PC-3 (cell line): ENCODE data around the gene DLGAP5. TPM values are rescaled to one million over a fixed set of nuclear protein-coding genes. Genes with fewer than 3 reads are reported as not detected.

ENCODE experiments used
- ATAC-seq: fragments of 200-7000 bp; cut with Tn5 transposase; 2 replicates; pipeline ENCODE4 v1.9.1; 2020; ENCODE audit warnings: mild to moderate bottlenecking, moderate library complexity
- BruUV-seq: library from RNA; stranded (reverse); fragments of 400-500 nt; replicated peaks from 2 replicates; lab custom pipeline; 2021; lab: Mats Ljungman, UMichigan
- CTCF ChIA-PET: fragments of 300-600 bp; sonication (Branson Sonifier 250); formaldehyde crosslinking; loops from one replicate; lab custom pipeline; 2022; ENCODE audit warnings: antibody characterized with exemption; lab: Charles Lee
- POLR2A ChIA-PET: fragments of 300-600 bp; sonication (Branson Sonifier 250); formaldehyde crosslinking; loops from one replicate; lab custom pipeline; 2022; ENCODE audit warnings: antibody characterized with exemption; ENCODE audit not compliant: unreplicated experiment; lab: Charles Lee
- DNase-seq: peaks from one replicate; pipeline ENCODE4 v3.0.0-alpha.2; 2015
- H2AFZ ChIP-seq: fragments of 300-600 bp; sonication (generic); 2 replicates; pipeline ENCODE4 v1.6.0; 2016; ENCODE audit warnings: antibody characterized with exemption, low read length
- H3F3A ChIP-seq: fragments of 300-600 bp; sonication (generic); one replicate; pipeline ENCODE4 v1.6.0; 2017; ENCODE audit warnings: antibody characterized with exemption, low read length, control low read depth, mild to moderate bottlenecking; ENCODE audit not compliant: unreplicated experiment
- H3K27ac ChIP-seq: fragments of 300-600 bp; sonication (generic); 2 replicates; pipeline ENCODE4 v1.5.1; 2016; ENCODE audit warnings: mild to moderate bottlenecking, low read length
- H3K27me3 ChIP-seq: fragments of 300-600 bp; sonication (generic); 2 replicates; pipeline ENCODE4 v1.6.1; 2016; ENCODE audit warnings: low read length, mixed read lengths
- H3K36me3 ChIP-seq: fragments of 300-600 bp; sonication (generic); 2 replicates; pipeline ENCODE4 v1.6.1; 2016; ENCODE audit warnings: low read depth, mixed run types, low read length, mixed read lengths
- H3K4me1 ChIP-seq: fragments of 300-600 bp; sonication (generic); 2 replicates; pipeline ENCODE4 v1.5.1; 2016; ENCODE audit warnings: low read length; ENCODE audit not compliant: insufficient read depth
- H3K4me2 ChIP-seq: fragments of 300-600 bp; sonication (generic); 2 replicates; pipeline ENCODE4 v1.6.0; 2016; ENCODE audit warnings: low read length
- H3K4me3 ChIP-seq: fragments of 300-600 bp; sonication (generic); 2 replicates; pipeline ENCODE4 v1.5.1; 2016; ENCODE audit warnings: mild to moderate bottlenecking, low read length, mixed read lengths
- H3K79me2 ChIP-seq: fragments of 300-600 bp; sonication (generic); 2 replicates; pipeline ENCODE4 v1.6.1; 2017; ENCODE audit warnings: low read length, mixed read lengths
- H3K9ac ChIP-seq: fragments of 300-600 bp; sonication (generic); 2 replicates; pipeline ENCODE4 v1.6.0; 2016; ENCODE audit warnings: mild to moderate bottlenecking, low read length
- H3K9me2 ChIP-seq: fragments of 300-600 bp; sonication (generic); replicated peaks from 2 replicates; pipeline ENCODE4 v1.6.1; 2016; ENCODE audit warnings: mixed run types, low read length, mixed read lengths
- H3K9me3 ChIP-seq: fragments of 300-600 bp; sonication (generic); 2 replicates; pipeline ENCODE4 v1.6.1; 2016; ENCODE audit warnings: low read length, mixed read lengths
- H4K20me1 ChIP-seq: fragments of 300-600 bp; sonication (generic); 2 replicates; pipeline ENCODE4 v1.6.1; 2016; ENCODE audit warnings: low read length, mixed read lengths
- CTCF ChIP-seq: fragments of 300-600 bp; sonication (generic); conservative IDR thresholded peaks from 2 replicates; pipeline ENCODE4 v1.5.1; 2017; ENCODE audit warnings: antibody characterized with exemption, low read depth, mild to moderate bottlenecking, low read length
- EZH2 ChIP-seq: fragments of 300-600 bp; sonication (generic); IDR thresholded peaks from one replicate; pipeline ENCODE4 v1.6.1; 2017; ENCODE audit warnings: antibody characterized with exemption, mild to moderate bottlenecking, low read length; ENCODE audit not compliant: unreplicated experiment
- EZH2phosphoT487 ChIP-seq: fragments of 300-600 bp; sonication (generic); IDR thresholded peaks from 2 replicates; pipeline ENCODE4 v1.6.1; 2018; ENCODE audit warnings: mild to moderate bottlenecking, antibody characterized with exemption, low read length, borderline replicate concordance
- intact Hi-C: fragments of 100-400 bp; cut with micrococcal nuclease; formaldehyde crosslinking; loops from 2 replicates; pipeline ENCODE4 v1.9.0; 2023
- total RNA-seq: library from RNA; depleted of rRNA; stranded (reverse); fragments of >200 nt; gene quantifications from 2 replicates; pipeline ENCODE4 v1.2.3, GENCODE V29; 2014

The DLGAP5 gene
- total RNA-seq, 1 experiment from 2014 or later = 97.9 TPM

- Histone ChIP-seq H2AFZ (0 out of 2 replicates have a peak overlapping the region, but pooled peaks have one; percentile 16), H3K9me3 (no peaks in the 10 kb centered on the region), H3K9ac (peak overlapping the region; percentile 50), H3K27me3 (no peaks in the 10 kb centered on the region), H3K4me3 (no peak overlapping the region), H3K36me3 (no peaks in the 10 kb centered on the region), H3F3A (peaks cover 10% of the 10 kb centered on the region), H3K9me2 (no peaks in the 10 kb centered on the region), H3K79me2 (peaks cover 28% of the 10 kb centered on the region), H4K20me1 (peaks cover 15% of the 10 kb centered on the region), H3K4me1 (peaks cover 71% of the 10 kb centered on the region), H3K27ac (peak overlapping the region; percentile 82), H3K4me2 (peak overlapping the region; percentile 30)
- DNase-seq (no peak), ATAC-seq (no peak)
- POLR2A ChIA-PET = interaction anchor here (0.5 to 1.3 kb wide), 3 partner anchors 19 to 125 kb away, joined by 4 to 8 read pairs (median 4); no protein-coding TSS in a partner anchor
- TF ChIP-seq EZH2phosphoT487 = no peak
- BruUV-seq = no TSS peak
- CTCF ChIA-PET = no interaction called here
- intact Hi-C loops = loop anchor here (1.0 kb wide), 1 partner anchor 25 kb away; no protein-coding TSS in a partner anchor
Measured at GRCh38 chr14:55126932-55127459, 64.4 kb downstream of the DLGAP5 start.

GRCh38 chr14:55126034-55126433, 65.4 kb downstream of the DLGAP5 start:
- H3K36me3 ChIP-seq = no peaks in the 10 kb centered on the region
- no peak overlapping the region for H3K4me2 ChIP-seq
- no TSS peak for BruUV-seq
- H3K4me1 ChIP-seq = peaks cover 67% of the 10 kb centered on the region
- ChIA-PET CTCF (no interaction called here), POLR2A (interaction anchor here (0.6 kb wide), 1 partner anchor 28 kb away, joined by 3 read pairs; no protein-coding TSS in a partner anchor)
- H3K27ac ChIP-seq = peak overlapping the region; percentile 82
- no peak for ATAC-seq
- intact Hi-C loops = no loop called here
- no peaks in the 10 kb centered on the region for H3K9me3 ChIP-seq
- H2AFZ ChIP-seq = no peak overlapping the region
- H3K79me2 ChIP-seq = peaks cover 18% of the 10 kb centered on the region
- no peaks in the 10 kb centered on the region for H3K9me2 ChIP-seq
- H4K20me1 ChIP-seq = peaks cover 5% of the 10 kb centered on the region
- peaks cover 10% of the 10 kb centered on the region for H3F3A ChIP-seq
- no peaks in the 10 kb centered on the region for H3K27me3 ChIP-seq
- H3K9ac ChIP-seq = peak overlapping the region; percentile 50; the same call in 1 of the 2 replicates
- DNase-seq = no peak
- no peak for TF ChIP-seq CTCF
- TF ChIP-seq EZH2phosphoT487 = no peak
- TF ChIP-seq EZH2 = no peak
- no peak overlapping the region for H3K4me3 ChIP-seq

- BruUV-seq = no TSS peak
Measured at GRCh38 chr14:55125403-55125802, 66.0 kb downstream of the DLGAP5 start.

More at GRCh38 chr14:55125403-55125802, 66.0 kb downstream of the DLGAP5 start:
- no peaks in the 10 kb centered on the region for H3K9me2 ChIP-seq
- peak; percentile 55 for DNase-seq
- no peak for TF ChIP-seq EZH2phosphoT487
- no peak overlapping the region for H3K4me2 ChIP-seq
- peaks cover 12% of the 10 kb centered on the region for H3K79me2 ChIP-seq
- H2AFZ ChIP-seq = no peak overlapping the region
- H3K4me3 ChIP-seq = no peak overlapping the region
- H3K9ac ChIP-seq = no peak overlapping the region
- peaks cover 10% of the 10 kb centered on the region for H3F3A ChIP-seq
- H4K20me1 ChIP-seq = no peaks in the 10 kb centered on the region
- no peaks in the 10 kb centered on the region for H3K27me3 ChIP-seq
- ChIA-PET POLR2A (interaction anchor here (0.6 kb wide), 1 partner anchor 28 kb away, joined by 3 read pairs; no protein-coding TSS in a partner anchor), CTCF (no interaction called here)
- no peaks in the 10 kb centered on the region for H3K36me3 ChIP-seq
- no peaks in the 10 kb centered on the region for H3K9me3 ChIP-seq
- ATAC-seq = no peak
- peaks cover 61% of the 10 kb centered on the region for H3K4me1 ChIP-seq
- intact Hi-C loops = no loop called here
- H3K27ac ChIP-seq = peak overlapping the region; percentile 82; the same call in 1 of the 2 replicates
